HCT116 (cell line): Measurements from ENCODE around the gene SHKBP1. TPM values are rescaled to one million over a fixed set of nuclear protein-coding genes. Genes with fewer than 3 reads are reported as not detected.

Experiments used
- ATAC-seq: fragments of 200-7000 bp; cut with Tn5 transposase; 2 replicates; pipeline ENCODE4 v1.9.1; 2020; ENCODE audit warnings: mild to moderate bottlenecking, moderate library complexity
- BruUV-seq: library from RNA; stranded (reverse); fragments of 400-500 nt; replicated peaks from 2 replicates; lab custom pipeline; 2021; lab: Mats Ljungman, UMichigan
- CTCF ChIA-PET: fragments of 300-600 bp; sonication (Branson Sonifier 250); formaldehyde crosslinking; loops from one replicate; lab custom pipeline; 2021; ENCODE audit warnings: antibody characterized with exemption; lab: Charles Lee
- POLR2A ChIA-PET: fragments of 300-600, 350-600 bp; sonication (Branson Sonifier 250); formaldehyde crosslinking; loops from one replicate; lab custom pipeline; 2021; ENCODE audit warnings: antibody characterized with exemption; lab: Charles Lee
- RAD21 ChIA-PET, 2 experiments: fragments of 300-600 bp; sonication (Branson Sonifier 250); formaldehyde crosslinking; loops; one replicate each; lab custom pipeline; 2023; ENCODE audit warnings: low total read pairs in 2 of 2; ENCODE audit not compliant: uncharacterized antibody in 2 of 2, unreplicated experiment in 2 of 2, low non-redundant PET in 1 of 2; lab: Charles Lee
- DNase-seq: peaks from one replicate; pipeline ENCODE4 v3.0.0-alpha.2; 2010; ENCODE audit warnings: low read depth, low spot score
- H2AFZ ChIP-seq: fragments of 200-600 bp; shearing (Covaris generic), sonication (generic); 2 replicates; pipeline ENCODE4 v1.6.1; 2017; ENCODE audit warnings: low read depth, mixed run types, mixed read lengths, antibody characterized with exemption, low read length; ENCODE audit not compliant: poor library complexity, severe bottlenecking
- H3K27ac ChIP-seq: 2 replicates; pipeline ENCODE4 v1.5.1; 2012; ENCODE audit warnings: low read depth, low read length
- H3K27me3 ChIP-seq: fragments of 200-600 bp; sonication (generic); 2 replicates; pipeline ENCODE4 v1.6.1; 2016; ENCODE audit warnings: mixed run types, low read length, mixed read lengths; ENCODE audit not compliant: insufficient read depth
- H3K36me3 ChIP-seq, 2 experiments: fragments of 200-500 bp in 1 of 2; fragments of 200-600 bp in 1 of 2; sonication (Bioruptor generic) in 1 of 2; sonication (generic) in 1 of 2; 2 replicates each; pipeline versions ENCODE4 v1.5.1 to v1.6.1; 2014 to 2016; ENCODE audit warnings: low read length in 2 of 2, inconsistent platforms in 1 of 2, mixed read lengths in 1 of 2, mixed run types in 1 of 2; ENCODE audit not compliant: insufficient read depth in 2 of 2, control insufficient read depth in 1 of 2
- H3K4me1 ChIP-seq, 2 experiments: fragments of 200-600 bp in 1 of 2; sonication (generic) in 1 of 2; 2 replicates each; pipeline versions ENCODE4 v1.5.1 to v1.6.1; 2012 to 2017; ENCODE audit warnings: low read length in 2 of 2, inconsistent platforms in 1 of 2, mild to moderate bottlenecking in 1 of 2, mixed read lengths in 1 of 2, mixed run types in 1 of 2, moderate library complexity in 1 of 2; ENCODE audit not compliant: insufficient read depth in 2 of 2, control insufficient read depth in 1 of 2
- H3K4me2 ChIP-seq: fragments of 200-600 bp; sonication (generic); 2 replicates; pipeline ENCODE4 v1.6.1; 2017; ENCODE audit warnings: mixed run types, low read length, mixed read lengths
- H3K4me3 ChIP-seq, 2 experiments: fragments of 200-600 bp in 1 of 2; sonication (generic) in 1 of 2; replicated peaks in 1 of 2; 2 replicates each; pipeline ENCODE4 v1.5.1; 2011 to 2016; ENCODE audit warnings: low read length in 2 of 2, control low read depth in 1 of 2, low read depth in 1 of 2, mild to moderate bottlenecking in 1 of 2, mixed read lengths in 1 of 2, mixed run types in 1 of 2
- H3K79me2 ChIP-seq: fragments of 200-600 bp; sonication (generic); 2 replicates; pipeline ENCODE4 v1.6.1; 2017; ENCODE audit warnings: mild to moderate bottlenecking, mixed run types, low read length, moderate library complexity, mixed read lengths; ENCODE audit not compliant: insufficient read depth
- H3K9ac ChIP-seq: fragments of 200-600 bp; sonication (generic); 2 replicates; pipeline ENCODE4 v1.6.1; 2016; ENCODE audit warnings: low read length, mixed read lengths
- H3K9me2 ChIP-seq: fragments of 200-600 bp; sonication (generic), shearing (Covaris generic); 2 replicates; pipeline ENCODE4 v1.6.1; 2017; ENCODE audit warnings: mixed run types, mild to moderate bottlenecking, moderate library complexity; ENCODE audit not compliant: insufficient read depth
- H3K9me3 ChIP-seq, 2 experiments: fragments of 200-500 bp in 1 of 2; fragments of 200-600 bp in 1 of 2; sonication (Bioruptor generic) in 1 of 2; sonication (generic) in 1 of 2; 2 replicates each; pipeline ENCODE4 v1.6.1; 2014 to 2017; ENCODE audit warnings: low read length in 2 of 2, mixed read lengths in 2 of 2, inconsistent platforms in 1 of 2, low read depth in 1 of 2, mild to moderate bottlenecking in 1 of 2, mixed run types in 1 of 2, moderate library complexity in 1 of 2; ENCODE audit not compliant: control insufficient read depth in 1 of 2, insufficient read depth in 1 of 2
- H4K20me1 ChIP-seq: fragments of 200-600 bp; sonication (generic), shearing (Covaris generic); 2 replicates; pipeline ENCODE4 v1.6.1; 2017; ENCODE audit warnings: mixed run types, mild to moderate bottlenecking, moderate library complexity; ENCODE audit not compliant: insufficient read depth
- CBX3 ChIP-seq: IDR thresholded peaks from 2 replicates; pipeline ENCODE4 v1.6.1; 2012; ENCODE audit warnings: low read depth
- CEBPB ChIP-seq: IDR thresholded peaks from 2 replicates; pipeline ENCODE4 v1.6.1; 2012; ENCODE audit warnings: low read depth
- CTCF ChIP-seq, 3 experiments: fragments of 200-600 bp in 1 of 3; sonication (generic) in 1 of 3; IDR thresholded peaks in 2 of 3; conservative IDR thresholded peaks in 1 of 3; 2 replicates each; pipeline ENCODE4 v1.5.1; 2012 to 2017; ENCODE audit warnings: low read depth in 2 of 3, low read length in 2 of 3, antibody characterized with exemption in 1 of 3, borderline replicate concordance in 1 of 3, control low read depth in 1 of 3, mild to moderate bottlenecking in 1 of 3, mixed read lengths in 1 of 3, mixed run types in 1 of 3, moderate library complexity in 1 of 3; ENCODE audit not compliant: insufficient read depth in 1 of 3
- EGR1 ChIP-seq: IDR thresholded peaks from 2 replicates; pipeline ENCODE4 v1.6.1; 2012; ENCODE audit warnings: low read depth
- ELF1 ChIP-seq: IDR thresholded peaks from 2 replicates; pipeline ENCODE4 v1.6.1; 2012; ENCODE audit warnings: low read depth, borderline replicate concordance
- EZH2 ChIP-seq: fragments of 200-600 bp; sonication (generic); IDR thresholded peaks from 2 replicates; pipeline ENCODE4 v1.6.1; 2017; ENCODE audit warnings: antibody characterized with exemption, mixed run types
- EZH2phosphoT487 ChIP-seq: fragments of 200-600 bp; IDR thresholded peaks from 2 replicates; pipeline ENCODE4 v1.6.1; 2018; ENCODE audit warnings: antibody characterized with exemption, borderline replicate concordance
- FOSL1 ChIP-seq: IDR thresholded peaks from 2 replicates; pipeline ENCODE4 v1.6.1; 2012; ENCODE audit warnings: low read depth
- JUND ChIP-seq: IDR thresholded peaks from 2 replicates; pipeline ENCODE4 v1.6.1; 2012
- MAX ChIP-seq: IDR thresholded peaks from 2 replicates; pipeline ENCODE4 v1.6.1; 2012
- POLR2A ChIP-seq: IDR thresholded peaks from 2 replicates; pipeline ENCODE4 v1.7.0; 2011; ENCODE audit warnings: borderline replicate concordance; ENCODE audit not compliant: insufficient read depth, insufficient read length; ENCODE audit errors: extremely low read depth
- POLR2AphosphoS5 ChIP-seq: IDR thresholded peaks from 2 replicates; pipeline ENCODE4 v1.6.1; 2011; ENCODE audit warnings: mild to moderate bottlenecking, low read depth, low read length, moderate library complexity
- RAD21 ChIP-seq: IDR thresholded peaks from 2 replicates; pipeline ENCODE4 v1.6.1; 2012; ENCODE audit warnings: low read depth, mild to moderate bottlenecking
- REST ChIP-seq: IDR thresholded peaks from 2 replicates; pipeline ENCODE4 v1.6.1; 2012; ENCODE audit warnings: low read depth
- SIN3A ChIP-seq: IDR thresholded peaks from 2 replicates; pipeline ENCODE4 v1.6.1; 2012; ENCODE audit warnings: low read depth
- SP1 ChIP-seq: IDR thresholded peaks from 2 replicates; pipeline ENCODE4 v1.6.1; 2012; ENCODE audit warnings: low read depth
- SRF ChIP-seq: IDR thresholded peaks from 2 replicates; pipeline ENCODE4 v1.6.1; 2012; ENCODE audit warnings: low read depth
- YY1 ChIP-seq: IDR thresholded peaks from 2 replicates; pipeline ENCODE4 v1.6.1; 2011; ENCODE audit warnings: low read length, low read depth, moderate library complexity, mild to moderate bottlenecking; ENCODE audit not compliant: insufficient replicate concordance; ENCODE audit errors: extremely low read depth
- ZNF274 ChIP-seq: fragments of 200-500 bp; sonication (Bioruptor generic); IDR thresholded peaks from 2 replicates; pipeline ENCODE4 v1.6.1; 2014; ENCODE audit warnings: mild to moderate bottlenecking, low read depth, low read length, inconsistent platforms
- intact Hi-C: fragments of 100-400 bp; cut with micrococcal nuclease; formaldehyde crosslinking; loops from 2 replicates; pipeline ENCODE4 v1.10.0; 2022
- total RNA-seq: library from RNA; stranded (reverse); gene quantifications from one replicate; pipeline ENCODE4 v1.2.1, GENCODE V29; 2021; ENCODE audit not compliant: unreplicated experiment
- TF ChIP-seq, protein P1 (sequence below): IDR thresholded peaks from 2 replicates; pipeline ENCODE4 v1.6.1; 2012

The SHKBP1 gene
- total RNA-seq, 1 experiment from 2014 or later: 97.4 TPM

DNA sequence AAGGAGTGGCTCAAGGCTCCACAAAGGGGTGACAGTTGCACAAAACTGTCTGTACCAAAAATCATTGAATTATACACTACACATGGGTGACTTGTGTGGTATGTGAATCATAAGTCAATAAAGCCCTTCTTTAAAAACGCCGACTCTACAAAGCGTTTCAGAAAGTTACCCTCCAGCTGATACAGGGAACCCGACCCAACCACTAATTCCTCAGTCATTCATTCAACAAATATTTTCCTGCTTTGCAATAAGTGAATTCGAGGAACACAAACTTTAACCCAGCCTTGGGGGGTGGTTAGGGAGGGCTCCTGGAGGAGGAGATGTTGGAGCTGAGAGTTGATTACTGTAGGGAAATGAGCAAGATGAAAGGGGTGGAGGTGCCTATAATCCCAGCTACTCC, 56.5 kb downstream of the SHKBP1 start:
- BruUV-seq: no TSS peak
- ChIA-PET POLR2A (interaction anchor here (0.7 kb wide), 1 partner anchor 12 kb away, joined by 3 read pairs; no protein-coding TSS in a partner anchor), RAD21 (no interaction called here), CTCF (interaction anchor here (4.2 kb wide), 1 partner anchor 12 kb away, joined by 50 read pairs; no protein-coding TSS in a partner anchor)
- H3K36me3 ChIP-seq: peaks cover 0 to 9% of the 10 kb centered on the region in 2 experiments; a peak in 1 of 4 replicates
- ATAC-seq (no peak), DNase-seq (no peak)
- H3K4me2 ChIP-seq: no peak overlapping the region
- intact Hi-C loops: no loop called here
- no peak overlapping the region for H2AFZ ChIP-seq
- no peak overlapping the region for H3K4me3 ChIP-seq
- TF ChIP-seq REST (no peak), SP1 (no peak), CBX3 (no peak), ELF1 (no peak), CTCF (IDR thresholded peaks at IDR 0.05 in 2 of 3, conservative IDR thresholded peaks at IDR 0.05 in 1 of 3; ENCODE audit: borderline replicate concordance in 1 of 3, insufficient read depth in 1 of 3, low read depth in 2 of 3, low read length in 2 of 3) (no peak), RAD21 (no peak), EZH2phosphoT487 (no peak), FOSL1 (no peak), JUND (no peak), CEBPB (no peak), POLR2A (no peak), EGR1 (no peak), EZH2 (no peak), POLR2AphosphoS5 (no peak), YY1 (no peak), MAX (no peak), ZNF274 (no peak), SRF (no peak), SIN3A (no peak)
- TF ChIP-seq, protein P1, sequence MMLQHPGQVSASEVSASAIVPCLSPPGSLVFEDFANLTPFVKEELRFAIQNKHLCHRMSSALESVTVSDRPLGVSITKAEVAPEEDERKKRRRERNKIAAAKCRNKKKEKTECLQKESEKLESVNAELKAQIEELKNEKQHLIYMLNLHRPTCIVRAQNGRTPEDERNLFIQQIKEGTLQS: no peak
- H3K27ac ChIP-seq: no peak overlapping the region
- no peaks in the 10 kb centered on the region for H3K9me2 ChIP-seq
- no peaks in the 10 kb centered on the region for H3K79me2 ChIP-seq
- H3K9me3 ChIP-seq: no peaks in the 10 kb centered on the region
- H3K27me3 ChIP-seq: no peaks in the 10 kb centered on the region
- H4K20me1 ChIP-seq: no peaks in the 10 kb centered on the region
- H3K4me1 ChIP-seq: peaks cover 2 to 26% of the 10 kb centered on the region in 2 experiments; a peak in 2 of 4 replicates
- H3K9ac ChIP-seq: no peak overlapping the region
